K562 (cell line): Measurements from ENCODE around the gene FMNL1. TPM values are rescaled to one million over a fixed set of nuclear protein-coding genes. Genes with fewer than 3 reads are reported as not detected.
"Not testable (repeated sequence)": the region's sequence is repeated elsewhere in the genome, so short reads cannot be mapped to it uniquely, and the experiment has no call there.

ENCODE experiments used
- ATAC-seq: fragments of 200-7000 bp; cut with Tn5 transposase; 3 replicates; pipeline ENCODE4 v1.9.1; 2020; ENCODE audit warnings: moderate library complexity
- BruUV-seq: library from RNA; stranded (reverse); fragments of 400-500 nt; replicated peaks from 2 replicates; lab custom pipeline; 2021; lab: Mats Ljungman, UMichigan
- CTCF ChIA-PET: fragments of 300-600 bp; formaldehyde crosslinking; extraction: SDS; loops from one replicate; lab custom pipeline; 2021; ENCODE audit warnings: low intra/inter-chr PET ratio; lab: Yijun Ruan, JAX
- POLR2A ChIA-PET: fragments of 300-600, 350-650 bp; sonication (Branson Sonifier 250); formaldehyde crosslinking; extraction: SDS; loops from one replicate; lab custom pipeline; 2021; ENCODE audit warnings: antibody characterized with exemption, inconsistent platforms; lab: Yijun Ruan, JAX
- DNase-seq, 4 experiments: peaks; one replicate each; pipeline versions ENCODE4 v3.0.0 to v3.0.0-alpha.2; 2011 to 2018; ENCODE audit warnings: low spot score in 3 of 4, mixed read lengths in 3 of 4; ENCODE audit errors: extremely low read depth in 1 of 4
- FAIRE-seq: peaks from 2 replicates; lab custom pipeline; 2011; peaks lifted over from hg19 to GRCh38; lab: Jason Lieb, UNC
- H2AFZ ChIP-seq: 2 replicates; pipeline ENCODE4 v1.6.0; 2011; ENCODE audit warnings: low read depth, low read length, control low read depth, inconsistent platforms
- H3K27ac ChIP-seq: fragments of 200-600 bp; 3 replicates; pipeline ENCODE4 v1.8.0; 2011; ENCODE audit warnings: low read depth, mild to moderate bottlenecking, control low read depth, inconsistent platforms, low read length, moderate library complexity, mixed read lengths; ENCODE audit errors: extremely low read depth
- H3K27me3 ChIP-seq, 2 experiments: fragments of 300-600 bp in 1 of 2; 2 replicates in 1 of 2; 3 replicates in 1 of 2; pipeline versions ENCODE4 v1.6.0 to v1.8.0; 2011; ENCODE audit warnings: inconsistent platforms in 2 of 2, low read length in 2 of 2, mild to moderate bottlenecking in 1 of 2, mixed read lengths in 1 of 2, moderate library complexity in 1 of 2; ENCODE audit not compliant: control insufficient read depth in 2 of 2, insufficient read depth in 2 of 2
- H3K36me3 ChIP-seq: fragments of 300-600 bp; 3 replicates; pipeline ENCODE4 v1.8.0; 2011; ENCODE audit warnings: mild to moderate bottlenecking, low read length, inconsistent platforms; ENCODE audit not compliant: control insufficient read depth, insufficient read depth
- H3K4me1 ChIP-seq, 2 experiments: fragments of 200-600 bp in 1 of 2; replicated peaks in 1 of 2; 2 replicates in 1 of 2; 3 replicates in 1 of 2; pipeline versions ENCODE4 v1.5.1 to v1.8.0; 2011; ENCODE audit warnings: inconsistent platforms in 2 of 2, low read length in 2 of 2, mild to moderate bottlenecking in 1 of 2, mixed read lengths in 1 of 2, moderate library complexity in 1 of 2; ENCODE audit not compliant: control insufficient read depth in 2 of 2, insufficient read depth in 2 of 2
- H3K4me2 ChIP-seq: 2 replicates; pipeline ENCODE4 v1.6.1; 2011; ENCODE audit warnings: low read length, control low read depth, inconsistent platforms, mixed read lengths; ENCODE audit not compliant: insufficient read depth
- H3K4me3 ChIP-seq: fragments of 200-600 bp; sonication (generic), shearing (Covaris generic); 2 replicates; pipeline ENCODE4 v1.5.1; 2016; ENCODE audit warnings: control low read depth, inconsistent platforms
- H3K79me2 ChIP-seq: fragments of 200-600 bp; 3 replicates; pipeline ENCODE4 v1.8.0; 2011; ENCODE audit warnings: low read length, inconsistent platforms; ENCODE audit not compliant: control insufficient read depth, insufficient read depth
- H3K9ac ChIP-seq, 2 experiments: 2 replicates each; pipeline versions ENCODE4 v1.6.0 to v1.6.1; 2011; ENCODE audit warnings: low read depth in 2 of 2, low read length in 2 of 2, control low read depth in 1 of 2, inconsistent platforms in 1 of 2, mild to moderate bottlenecking in 1 of 2, mixed read lengths in 1 of 2; ENCODE audit not compliant: insufficient read depth in 1 of 2
- H3K9me1 ChIP-seq: one replicate; pipeline ENCODE4 v1.6.0; 2011; ENCODE audit warnings: inconsistent platforms, mild to moderate bottlenecking, low read length, moderate library complexity; ENCODE audit not compliant: control insufficient read depth, insufficient read depth
- H3K9me3 ChIP-seq: replicated peaks from 2 replicates; pipeline ENCODE4 v1.5.1; 2011; ENCODE audit warnings: low read depth, low read length, inconsistent platforms; ENCODE audit not compliant: control insufficient read depth, insufficient read depth
- H4K20me1 ChIP-seq: replicated peaks from 2 replicates; pipeline ENCODE4 v1.6.1; 2011; ENCODE audit warnings: low read length, inconsistent platforms, mixed read lengths; ENCODE audit not compliant: control insufficient read depth, insufficient read depth
- CEBPB ChIP-seq: fragments of 450-650 bp; IDR thresholded peaks from 2 replicates; pipeline ENCODE4 v1.6.1; 2016; ENCODE audit warnings: missing genetic modification characterization, missing compliant biosample characterization
- CEBPG ChIP-seq, 3 experiments: fragments of 200-800 bp in 1 of 3; sonication (Bioruptor generic) in 1 of 3; sonication (generic) in 1 of 3; formaldehyde crosslinking in 1 of 3; IDR thresholded peaks in 2 of 3; conservative IDR thresholded peaks in 1 of 3; 2 replicates each; pipeline versions ENCODE4 v1.6.1 to v1.8.0; 2016 to 2022; ENCODE audit warnings: missing compliant biosample characterization in 2 of 3, missing genetic modification characterization in 2 of 3, mild to moderate bottlenecking in 1 of 3, missing genetic modification reagents in 1 of 3
- WGBS: fragments of 100-300 bp; shearing (Covaris generic); methylation state at CpG from one replicate; pipeline ENCODE4 v1.1.6; 2016; ENCODE audit warnings: low coverage, mixed read lengths; ENCODE audit not compliant: insufficient coverage; ENCODE audit errors: missing lambda C conversion rate; 5-methylcytosine and 5-hydroxymethylcytosine counted together
- in situ Hi-C: fragments of 300-500 bp; cut with MboI; formaldehyde crosslinking; loops from 4 replicates; pipeline ENCODE4 v1.15.0; 2018; ENCODE audit warnings: inconsistent platforms, mixed read lengths
- intact Hi-C: fragments of 100-400 bp; cut with micrococcal nuclease; formaldehyde crosslinking; loops from 2 replicates; pipeline ENCODE4 v1.14.2; 2022
- polyA plus RNA-seq, 8 experiments: library from polyadenylated mRNA; depleted of rRNA in 4 of 8; stranded (reverse) in 5 of 8; unstranded in 3 of 8; fragments of >200 nt; fragmentation: Nextera tagmentation in 2 of 8; fragmentation: Illumina TruSeq in 1 of 8; extraction: Ambion mirVana in 2 of 8; extraction: Trizol in 1 of 8; gene quantifications; 2 replicates each; pipeline versions ENCODE4 v1.2.1 to v1.2.3, GENCODE V29; 2011 to 2014; ENCODE audit warnings: inconsistent platforms in 1 of 8, missing spikeins in 1 of 8
- total RNA-seq, 7 experiments: library from RNA; depleted of rRNA in 6 of 7; stranded (reverse); fragments of >200 nt in 6 of 7; fragmentation: Illumina TruSeq in 2 of 7; extraction: Trizol in 2 of 7; gene quantifications; 2 replicates each; pipeline versions ENCODE4 v1.2.1 to v1.2.3, GENCODE V29; 2011 to 2021; ENCODE audit warnings: low replicate concordance in 1 of 7

FMNL1 gene
- total and polyA plus RNA-seq, 9 of the 15 experiments (the other 6 are each of a cell fraction or from before 2014, with no cell fraction given) = 0.70 to 36.6 (median 7.7) TPM

- H3K9ac ChIP-seq, H3K9me3 ChIP-seq, H3K27me3 ChIP-seq, intact Hi-C loops, H3K4me3 ChIP-seq, H3K27ac ChIP-seq, DNase-seq, H4K20me1 ChIP-seq, H3K79me2 ChIP-seq, ATAC-seq, H3K9me1 ChIP-seq, H2AFZ ChIP-seq, H3K36me3 ChIP-seq, in situ Hi-C loops, BruUV-seq, FAIRE-seq, H3K4me2 ChIP-seq: not testable (repeated sequence)
- TF ChIP-seq CEBPB (tag) (peak; percentile 69), CEBPG (CRISPR knock-in tag; IDR thresholded peaks at IDR 0.05) (peak; percentile 36; the same call in 1 of the 2 replicates), CEBPG (tag; conservative IDR thresholded peaks at IDR 0.05 in 1 of 2, IDR thresholded peaks at IDR 0.05 in 1 of 2) (peak; percentile 65 to 69)
- H3K4me1 ChIP-seq = peaks cover 12 to 13% of the 10 kb centered on the region in 2 experiments
- POLR2A ChIA-PET = interaction anchor here (6.7 kb wide), 1 partner anchor 52 kb away, joined by 137 read pairs; the partner anchor contains the start of gene HEXIM1
- CTCF ChIA-PET = interaction anchor here (0.6 kb wide), 1 partner anchor 989 kb away, joined by 3 read pairs; no protein-coding TSS in a partner anchor
- WGBS = 72% methylated on average over 5 of the region's 6 CpGs
These were observed 19.8 kb upstream of the FMNL1 start for GRCh38 chr17:45201880-45202279.
